NCI-H2171 treated with DMSO at 0.1 percent for 48 hours (cell line): ENCODE measurements around the gene MSL3.

Experiments used
- DNase-seq: peaks from one replicate; lab custom pipeline; 2025; lab: John Stamatoyannopoulos, UW

Gene MSL3

GRCh38 chrX:11757719-11758399 lies at the start of gene MSL3:
Gene MSL3 (plus strand): TSS chrX:11758237. CDS start chrX:11758264, 27 bp downstream.
- peak; percentile 43 for DNase-seq

- no peak for DNase-seq
Observed at GRCh38 chrX:11722304-11722703, 35.7 kb upstream of the MSL3 start.

- DNase-seq, result peak; percentile 2
Observed at GRCh38 chrX:11724122-11725017, 33.7 kb upstream of the MSL3 start.

- DNase-seq, result no peak
Observed at GRCh38 chrX:11725631-11726442, 32.2 kb upstream of the MSL3 start.

- DNase-seq, result no peak
Observed at GRCh38 chrX:11728556-11728955, 29.5 kb upstream of the MSL3 start.

- no peak for DNase-seq
Observed at GRCh38 chrX:11733614-11734013, 24.4 kb upstream of the MSL3 start.

GRCh38 chrX:11739776-11740175 lies 18.3 kb upstream of the MSL3 start:
- no peak for DNase-seq

GRCh38 chrX:11740794-11741193 lies 17.2 kb upstream of the MSL3 start:
- DNase-seq, result no peak

- no peak for DNase-seq
Observed at GRCh38 chrX:11741574-11741973, 16.5 kb upstream of the MSL3 start.

- no peak for DNase-seq
Observed at GRCh38 chrX:11745881-11746280, 12.2 kb upstream of the MSL3 start.

- no peak for DNase-seq
Observed at GRCh38 chrX:11750046-11750445, 8.0 kb upstream of the MSL3 start.

- no peak for DNase-seq
Observed at GRCh38 chrX:11750694-11751093, 7.3 kb upstream of the MSL3 start.

- no peak for DNase-seq
Observed at GRCh38 chrX:11751261-11751660, 6.8 kb upstream of the MSL3 start.

GRCh38 chrX:11753668-11754067 lies 4.4 kb upstream of the MSL3 start:
- no peak for DNase-seq

- DNase-seq, result no peak
Observed at GRCh38 chrX:11754958-11755645, 2.9 kb upstream of the MSL3 start.

GRCh38 chrX:11755724-11756123 lies 2.3 kb upstream of the MSL3 start:
- DNase-seq, result no peak

- DNase-seq, result no peak
Observed at GRCh38 chrX:11756354-11757318, 1.4 kb upstream of the MSL3 start.

- DNase-seq, result peak; percentile 2
Observed at GRCh38 chrX:11757397-11757718, 679 bp upstream of the MSL3 start.

- DNase-seq, result peak; percentile 60
Observed at GRCh38 chrX:11758400-11759171, 549 bp downstream of the MSL3 start.

- no peak for DNase-seq
Observed at GRCh38 chrX:11759172-11759460, 1.1 kb downstream of the MSL3 start.
